ENCODE measurements around the gene CRYBG1.

CRYBG1 gene

DNA sequence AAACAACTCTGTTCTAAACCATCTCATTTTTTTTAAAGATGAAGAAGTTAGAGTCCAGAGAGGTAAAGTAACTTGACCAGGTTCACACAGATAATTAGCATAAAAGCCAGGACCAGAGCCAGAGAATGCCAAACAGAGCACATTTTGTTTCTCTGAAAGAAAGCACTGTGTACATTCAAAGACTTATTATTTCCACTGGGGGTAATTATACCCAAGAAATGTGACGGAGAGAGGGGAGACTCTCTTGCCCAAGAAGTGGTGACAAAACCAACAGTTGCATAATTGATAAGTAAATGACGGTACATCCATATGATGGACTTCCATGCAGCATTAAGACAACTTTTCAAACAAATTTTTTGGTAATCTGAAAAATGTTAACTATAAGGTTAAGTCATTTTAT lies 157.2 kb downstream of the CRYBG1 start:
- Histone ChIP-seq H3F3A (ENCODE audit: insufficient read depth, low read length) (peaks cover 4% of the 10 kb centered on the region; the same call in 1 of the 2 replicates), H3K9me3 (replicated peaks; ENCODE audit: insufficient read depth, low read length) (no peaks in the 10 kb centered on the region), H3K9ac (ENCODE audit: low read length) (no peak overlapping the region), H3K4me3 (ENCODE audit: low read length) (no peak overlapping the region), H4K20me1 (ENCODE audit: insufficient read depth, low read length) (no peaks in the 10 kb centered on the region), H3K9me2 (replicated peaks; ENCODE audit: insufficient read depth, low read length) (no peaks in the 10 kb centered on the region), H3K4me2 (ENCODE audit: low read depth, low read length) (no peak overlapping the region), H3K36me3 (replicated peaks; ENCODE audit: insufficient read depth, low read length) (no peaks in the 10 kb centered on the region), H3K27ac (ENCODE audit: low read length) (no peak overlapping the region), H3K27me3 (replicated peaks; ENCODE audit: insufficient read depth, low read length) (peaks cover 24% of the 10 kb centered on the region), H3K4me1 (ENCODE audit: low read length) (peaks cover 4% of the 10 kb centered on the region; the same call in 1 of the 2 replicates), H3K79me2 (ENCODE audit: low read length) (no peaks in the 10 kb centered on the region), H2AFZ (ENCODE audit: low read length) (no peak overlapping the region)
- no peak for DNase-seq
- no peak for TF ChIP-seq EZH2 (optimal IDR thresholded peaks at IDR 0.05; ENCODE audit: low read depth, low read length)
- TF ChIP-seq EZH2phosphoT487 (IDR thresholded peaks at IDR 0.05; ENCODE audit: low read length), result no peak
- TF ChIP-seq, protein P1, sequence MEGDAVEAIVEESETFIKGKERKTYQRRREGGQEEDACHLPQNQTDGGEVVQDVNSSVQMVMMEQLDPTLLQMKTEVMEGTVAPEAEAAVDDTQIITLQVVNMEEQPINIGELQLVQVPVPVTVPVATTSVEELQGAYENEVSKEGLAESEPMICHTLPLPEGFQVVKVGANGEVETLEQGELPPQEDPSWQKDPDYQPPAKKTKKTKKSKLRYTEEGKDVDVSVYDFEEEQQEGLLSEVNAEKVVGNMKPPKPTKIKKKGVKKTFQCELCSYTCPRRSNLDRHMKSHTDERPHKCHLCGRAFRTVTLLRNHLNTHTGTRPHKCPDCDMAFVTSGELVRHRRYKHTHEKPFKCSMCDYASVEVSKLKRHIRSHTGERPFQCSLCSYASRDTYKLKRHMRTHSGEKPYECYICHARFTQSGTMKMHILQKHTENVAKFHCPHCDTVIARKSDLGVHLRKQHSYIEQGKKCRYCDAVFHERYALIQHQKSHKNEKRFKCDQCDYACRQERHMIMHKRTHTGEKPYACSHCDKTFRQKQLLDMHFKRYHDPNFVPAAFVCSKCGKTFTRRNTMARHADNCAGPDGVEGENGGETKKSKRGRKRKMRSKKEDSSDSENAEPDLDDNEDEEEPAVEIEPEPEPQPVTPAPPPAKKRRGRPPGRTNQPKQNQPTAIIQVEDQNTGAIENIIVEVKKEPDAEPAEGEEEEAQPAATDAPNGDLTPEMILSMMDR (IDR thresholded peaks at IDR 0.05; ENCODE audit: low read length), result no peak

DNA sequence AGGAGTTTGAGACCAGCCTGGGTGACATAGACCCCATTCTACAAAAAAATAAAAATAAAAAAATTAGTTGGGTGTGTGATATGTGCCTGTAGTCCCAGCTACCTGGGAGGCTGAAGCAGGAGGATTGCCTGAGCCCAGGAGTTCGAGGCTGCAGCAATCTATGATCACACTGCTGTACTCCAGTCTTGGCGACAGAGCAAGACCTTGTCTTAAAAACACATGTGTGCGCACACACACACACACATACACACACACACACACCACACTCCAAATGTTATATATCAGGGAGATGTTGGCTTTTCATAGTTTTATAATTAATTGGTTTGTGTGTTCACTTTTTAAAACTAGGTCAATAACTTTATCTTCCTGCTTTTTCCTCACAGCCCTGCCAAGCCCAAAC lies 158.2 kb downstream of the CRYBG1 start:
- Histone ChIP-seq H3K79me2 (ENCODE audit: low read length) (no peaks in the 10 kb centered on the region), H3F3A (ENCODE audit: insufficient read depth, low read length) (no peaks in the 10 kb centered on the region), H3K4me2 (ENCODE audit: low read depth, low read length) (no peak overlapping the region), H2AFZ (ENCODE audit: low read length) (no peak overlapping the region), H4K20me1 (ENCODE audit: insufficient read depth, low read length) (no peaks in the 10 kb centered on the region), H3K36me3 (replicated peaks; ENCODE audit: insufficient read depth, low read length) (no peaks in the 10 kb centered on the region), H3K9me2 (replicated peaks; ENCODE audit: insufficient read depth, low read length) (no peaks in the 10 kb centered on the region), H3K9ac (ENCODE audit: low read length) (no peak overlapping the region), H3K27ac (ENCODE audit: low read length) (no peak overlapping the region), H3K27me3 (replicated peaks; ENCODE audit: insufficient read depth, low read length) (peaks cover 13% of the 10 kb centered on the region), H3K9me3 (replicated peaks; ENCODE audit: insufficient read depth, low read length) (no peaks in the 10 kb centered on the region), H3K4me3 (ENCODE audit: low read length) (no peak overlapping the region), H3K4me1 (ENCODE audit: low read length) (no peaks in the 10 kb centered on the region)
- no peak for DNase-seq
- no peak for TF ChIP-seq EZH2phosphoT487 (IDR thresholded peaks at IDR 0.05; ENCODE audit: low read length)

DNA sequence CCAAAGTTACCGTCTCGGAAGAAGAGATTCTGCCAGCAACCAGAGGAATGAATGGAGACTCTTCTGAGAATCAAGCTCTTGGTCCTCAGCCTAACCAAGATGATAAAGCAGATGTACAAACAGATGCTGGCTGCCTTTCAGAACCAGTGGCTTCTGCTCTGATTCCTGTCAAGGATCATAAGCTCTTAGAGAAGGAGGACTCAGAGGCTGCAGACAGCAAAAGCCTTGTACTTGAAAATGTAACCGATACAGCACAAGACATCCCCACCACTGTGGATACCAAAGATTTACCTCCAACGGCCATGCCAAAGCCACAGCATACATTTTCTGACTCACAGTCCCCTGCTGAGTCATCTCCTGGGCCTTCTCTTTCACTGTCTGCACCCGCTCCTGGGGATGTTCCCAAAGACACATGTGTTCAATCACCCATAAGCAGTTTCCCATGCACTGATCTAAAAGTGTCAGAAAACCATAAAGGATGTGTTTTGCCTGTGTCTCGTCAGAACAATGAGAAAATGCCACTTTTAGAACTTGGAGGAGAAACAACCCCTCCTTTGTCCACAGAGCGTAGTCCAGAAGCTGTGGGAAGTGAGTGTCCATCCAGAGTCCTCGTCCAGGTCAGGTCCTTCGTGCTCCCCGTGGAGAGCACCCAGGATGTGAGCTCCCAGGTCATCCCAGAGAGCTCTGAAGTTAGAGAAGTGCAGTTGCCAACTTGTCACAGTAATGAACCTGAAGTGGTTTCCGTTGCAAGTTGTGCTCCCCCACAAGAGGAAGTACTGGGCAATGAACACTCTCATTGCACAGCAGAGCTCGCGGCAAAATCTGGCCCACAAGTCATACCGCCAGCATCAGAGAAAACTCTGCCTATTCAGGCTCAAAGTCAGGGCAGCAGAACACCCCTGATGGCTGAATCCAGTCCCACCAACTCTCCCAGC lies 159.2 kb downstream of the CRYBG1 start:
- no peaks in the 10 kb centered on the region for H3K36me3 ChIP-seq (replicated peaks; ENCODE audit: insufficient read depth, low read length)
- TF ChIP-seq, protein P1 (IDR thresholded peaks at IDR 0.05; ENCODE audit: low read length), result no peak
- TF ChIP-seq EZH2phosphoT487 (IDR thresholded peaks at IDR 0.05; ENCODE audit: low read length) (no peak), EZH2 (optimal IDR thresholded peaks at IDR 0.05; ENCODE audit: low read depth, low read length) (no peak)
- H3K9me2 ChIP-seq (replicated peaks; ENCODE audit: insufficient read depth, low read length), result no peaks in the 10 kb centered on the region
- no peaks in the 10 kb centered on the region for H3K79me2 ChIP-seq (ENCODE audit: low read length)
- no peak overlapping the region for H3K4me2 ChIP-seq (ENCODE audit: low read depth, low read length)
- H3K27me3 ChIP-seq (replicated peaks; ENCODE audit: insufficient read depth, low read length), result peaks cover 4% of the 10 kb centered on the region
- H3K4me1 ChIP-seq (ENCODE audit: low read length), result no peaks in the 10 kb centered on the region
- H3K9ac ChIP-seq (ENCODE audit: low read length), result no peak overlapping the region
- H3F3A ChIP-seq (ENCODE audit: insufficient read depth, low read length), result no peaks in the 10 kb centered on the region
- no peaks in the 10 kb centered on the region for H3K9me3 ChIP-seq (replicated peaks; ENCODE audit: insufficient read depth, low read length)
- no peak overlapping the region for H2AFZ ChIP-seq (ENCODE audit: low read length)
- H3K27ac ChIP-seq (ENCODE audit: low read length), result no peak overlapping the region
- H3K4me3 ChIP-seq (ENCODE audit: low read length), result no peak overlapping the region
- DNase-seq, result no peak
- no peaks in the 10 kb centered on the region for H4K20me1 ChIP-seq (ENCODE audit: insufficient read depth, low read length)
